GM12878 (cell line): ENCODE results near the gene MGME1. TPM values are rescaled to one million over a fixed set of nuclear protein-coding genes. Genes with fewer than 3 reads are reported as not detected.

Experiments
- ATAC-seq: fragments of 200-7000 bp; cut with Tn5 transposase; 3 replicates; pipeline ENCODE4 v1.9.1; 2020; ENCODE audit warnings: mild to moderate bottlenecking, moderate library complexity
- BruUV-seq: library from RNA; stranded (reverse); fragments of 400-500 nt; replicated peaks from 2 replicates; lab custom pipeline; 2021; lab: Mats Ljungman, UMichigan
- CTCF ChIA-PET: fragments of 300-600 bp; sonication (Branson Sonifier 250); formaldehyde crosslinking; extraction: SDS; loops from one replicate; lab custom pipeline; 2021; ENCODE audit warnings: inconsistent platforms; lab: Yijun Ruan, JAX
- POLR2A ChIA-PET: fragments of 350-600 bp; formaldehyde crosslinking; extraction: SDS; loops from one replicate; lab custom pipeline; 2021; ENCODE audit warnings: inconsistent platforms; lab: Charles Lee
- RAD21 ChIA-PET: fragments of 300-600 bp; sonication (Branson Sonifier 250); formaldehyde crosslinking; loops from one replicate; lab custom pipeline; 2023; ENCODE audit warnings: antibody characterized with exemption; ENCODE audit not compliant: unreplicated experiment; lab: Charles Lee
- SMC1A ChIA-PET: fragments of 300-600 bp; sonication (Branson Sonifier 250); formaldehyde crosslinking; loops from one replicate; lab custom pipeline; 2023; ENCODE audit not compliant: unreplicated experiment, uncharacterized antibody; lab: Charles Lee
- DNase-seq: peaks from one replicate; pipeline ENCODE4 v3.0.0-alpha.2; 2011; ENCODE audit warnings: low read depth, low spot score
- FAIRE-seq: peaks from 3 replicates; lab custom pipeline; 2011; peaks lifted over from hg19 to GRCh38; lab: Jason Lieb, UNC
- H2AFZ ChIP-seq: 2 replicates; pipeline ENCODE4 v1.6.0; 2011; ENCODE audit warnings: low read depth, low read length, control low read depth; ENCODE audit not compliant: control insufficient read depth
- H3K27ac ChIP-seq: 2 replicates; pipeline ENCODE4 v1.5.1; 2011; ENCODE audit warnings: control low read depth; ENCODE audit not compliant: control insufficient read depth, insufficient read depth
- H3K27me3 ChIP-seq, 2 experiments: replicated peaks in 1 of 2; 2 replicates each; pipeline versions ENCODE4 v1.6.0 to v1.6.1; 2011; ENCODE audit warnings: low read length in 1 of 2; ENCODE audit not compliant: control insufficient read depth in 2 of 2, insufficient read depth in 2 of 2
- H3K36me3 ChIP-seq, 2 experiments: 2 replicates each; pipeline ENCODE4 v1.5.1; 2011; ENCODE audit warnings: low read length in 1 of 2; ENCODE audit not compliant: control insufficient read depth in 2 of 2, insufficient read depth in 2 of 2
- H3K4me1 ChIP-seq: 2 replicates; pipeline ENCODE4 v1.6.1; 2011; ENCODE audit warnings: mild to moderate bottlenecking, low read length, moderate library complexity, mixed read lengths; ENCODE audit not compliant: control insufficient read depth, insufficient read depth
- H3K4me2 ChIP-seq: 2 replicates; pipeline ENCODE4 v1.6.0; 2011; ENCODE audit warnings: control low read depth; ENCODE audit not compliant: control insufficient read depth, insufficient read depth
- H3K4me3 ChIP-seq: fragments of 200-600 bp; sonication (generic); 2 replicates; pipeline ENCODE4 v1.5.1; 2016
- H3K79me2 ChIP-seq: 2 replicates; pipeline ENCODE4 v1.6.0; 2011; ENCODE audit warnings: low read length; ENCODE audit not compliant: control insufficient read depth, insufficient read depth
- H3K9ac ChIP-seq: 2 replicates; pipeline ENCODE4 v1.8.0; 2011; ENCODE audit warnings: low read length, control low read depth, mixed read lengths; ENCODE audit not compliant: control insufficient read depth, insufficient read depth
- H3K9me3 ChIP-seq: replicated peaks from 3 replicates; pipeline ENCODE4 v1.5.1; 2011; ENCODE audit warnings: mild to moderate bottlenecking, low read length; ENCODE audit not compliant: control insufficient read depth, insufficient read depth
- H4K20me1 ChIP-seq: 2 replicates; pipeline ENCODE4 v1.6.0; 2011; ENCODE audit not compliant: control insufficient read depth, insufficient read depth
- CBX3 ChIP-seq: fragments of 200-600 bp; sonication (generic); IDR thresholded peaks from 2 replicates; pipeline ENCODE4 v1.6.1; 2016; ENCODE audit warnings: low read depth, borderline replicate concordance
- CEBPB ChIP-seq, 2 experiments: fragments of 150-350 bp in 1 of 2; IDR thresholded peaks; 2 replicates each; pipeline ENCODE4 v1.6.1; 2012 to 2014; ENCODE audit warnings: low read depth in 2 of 2, low read length in 2 of 2, borderline replicate concordance in 1 of 2, inconsistent platforms in 1 of 2
- ESRRA ChIP-seq: IDR thresholded peaks from 2 replicates; pipeline ENCODE4 v1.6.1; 2012; ENCODE audit warnings: mild to moderate bottlenecking, low read length, improper control_type of control experiment
- HDAC6 ChIP-seq: fragments of 200-600 bp; sonication (generic); IDR thresholded peaks from one replicate; pipeline ENCODE4 v1.8.0; 2017; ENCODE audit warnings: antibody characterized with exemption; ENCODE audit not compliant: unreplicated experiment
- KLF5 ChIP-seq: fragments of 450-650 bp; IDR thresholded peaks from 2 replicates; pipeline ENCODE4 v1.6.1; 2014; ENCODE audit warnings: mild to moderate bottlenecking; ENCODE audit not compliant: partially characterized antibody
- MTA3 ChIP-seq: IDR thresholded peaks from 2 replicates; pipeline ENCODE4 v1.6.1; 2012; ENCODE audit warnings: low read length, inconsistent platforms, borderline replicate concordance
- NBN ChIP-seq: fragments of 450-650 bp; IDR thresholded peaks from 2 replicates; pipeline ENCODE4 v1.6.1; 2016
- RCOR1 ChIP-seq: conservative IDR thresholded peaks from 2 replicates; pipeline ENCODE4 v1.6.1; 2012; ENCODE audit warnings: low read depth, low read length, improper control_type of control experiment
- SPI1 ChIP-seq: IDR thresholded peaks from 2 replicates; pipeline ENCODE4 v1.6.1; 2011; ENCODE audit warnings: low read depth, mild to moderate bottlenecking, low read length, moderate library complexity, borderline replicate concordance; ENCODE audit not compliant: insufficient read depth
- SREBF1 ChIP-seq: IDR thresholded peaks from 2 replicates; pipeline ENCODE4 v1.6.1; 2012; ENCODE audit warnings: mild to moderate bottlenecking, low read length
- STAT3 ChIP-seq: IDR thresholded peaks from 2 replicates; pipeline ENCODE4 v1.6.1; 2011; ENCODE audit warnings: low read depth, low read length, improper control_type of control experiment
- ZNF384 ChIP-seq: IDR thresholded peaks from 2 replicates; pipeline ENCODE4 v1.6.1; 2012; ENCODE audit warnings: low read depth, mild to moderate bottlenecking, low read length, improper control_type of control experiment, borderline replicate concordance
- ZSCAN29 ChIP-seq: fragments of 450-650 bp; IDR thresholded peaks from 2 replicates; pipeline ENCODE4 v1.6.1; 2017; ENCODE audit warnings: mild to moderate bottlenecking, moderate library complexity
- WGBS: methylation state at CpG from one replicate; pipeline ENCODE4 v1.1.6; 2016; ENCODE audit warnings: low lambda C conversion rate; ENCODE audit not compliant: insufficient replicate concordance, insufficient coverage; ENCODE audit errors: missing lambda C conversion rate; 5-methylcytosine and 5-hydroxymethylcytosine counted together
- in situ Hi-C: fragments of 300-500 bp; cut with MboI; formaldehyde crosslinking; loops from 9 replicates; pipeline ENCODE4 v1.14.3; 2018; ENCODE audit warnings: mixed read lengths
- intact Hi-C: fragments of 100-400 bp; cut with micrococcal nuclease; formaldehyde crosslinking; loops from one replicate; pipeline ENCODE4 v1.14.2; 2022; ENCODE audit not compliant: unreplicated experiment
- polyA plus RNA-seq, 11 experiments: library from polyadenylated mRNA; depleted of rRNA in 4 of 11; unstranded in 6 of 11; stranded (reverse) in 5 of 11; fragments of >200 nt; fragmentation: Nextera tagmentation in 4 of 11; fragmentation: Illumina TruSeq in 1 of 11; extraction: Ambion mirVana in 4 of 11; extraction: Trizol in 1 of 11; gene quantifications; 1 replicate in 1 of 11; 2 replicates in 10 of 11; pipeline versions ENCODE4 v1.2.1 to v1.2.3, GENCODE V29; 2011 to 2016; ENCODE audit warnings: inconsistent platforms in 2 of 11, missing spikeins in 2 of 11, low read depth in 1 of 11
- total RNA-seq, 4 experiments: library from RNA; depleted of rRNA in 3 of 4; stranded (reverse); fragments of >200 nt in 3 of 4; fragmentation: Illumina TruSeq in 1 of 4; extraction: Trizol in 1 of 4; gene quantifications; 2 replicates each; pipeline versions ENCODE4 v1.2.1 to v1.2.3, GENCODE V29; 2013 to 2021
- TF ChIP-seq, protein P1 (sequence below): IDR thresholded peaks from 2 replicates; pipeline ENCODE4 v1.6.1; 2012; ENCODE audit warnings: low read depth, low read length, improper control_type of control experiment

The MGME1 gene
- total and polyA plus RNA-seq, 10 of the 15 experiments (the other 5 are each of a cell fraction or from before 2014, with no cell fraction given): 13.4 to 44.8 (median 30.6) TPM

DNA sequence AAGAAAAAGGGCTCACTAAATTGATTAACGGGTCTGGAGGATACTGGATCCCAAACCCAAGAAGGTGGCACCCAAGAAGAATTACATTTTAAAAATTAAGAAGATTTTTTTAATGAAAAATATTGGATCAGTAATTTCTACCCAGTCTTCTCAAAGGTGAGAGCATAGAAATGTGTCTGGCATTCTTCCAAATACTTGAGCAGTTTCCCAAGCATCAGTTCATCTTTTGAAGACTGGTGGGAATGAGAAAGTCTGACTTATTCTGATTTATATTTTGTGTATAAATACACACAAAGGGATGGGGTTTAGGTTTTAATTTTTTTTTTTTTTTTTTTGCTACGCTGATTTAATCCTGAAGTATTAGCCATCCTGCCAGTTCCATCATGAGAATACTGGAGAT is 3.3 kb downstream of the MGME1 start:
- Histone ChIP-seq H3K27ac (peak overlapping the region; percentile 98), H3K9me3 (no peaks in the 10 kb centered on the region), H3K4me1 (no peaks in the 10 kb centered on the region; the same call in 1 of the 2 replicates), H3K4me2 (peak overlapping the region; percentile 64), H3K79me2 (peaks cover 83% of the 10 kb centered on the region), H3K9ac (peak overlapping the region; percentile 99), H3K4me3 (peak overlapping the region; percentile 96), H4K20me1 (no peaks in the 10 kb centered on the region), H3K27me3 (no peaks in the 10 kb centered on the region), H2AFZ (no peak overlapping the region), H3K36me3 (peaks cover 0 to 11% of the 10 kb centered on the region in 2 experiments; a peak in 1 of 4 replicates)
- FAIRE-seq: no peak
- TF ChIP-seq CBX3: no peak
- no peak for TF ChIP-seq ESRRA
- no peak for TF ChIP-seq CEBPB (IDR thresholded peaks at IDR 0.05; ENCODE audit: borderline replicate concordance in 1 of 2, low read depth in 2 of 2, low read length in 2 of 2)
- no peak for TF ChIP-seq KLF5
- TF ChIP-seq STAT3: no peak
- TF ChIP-seq ZSCAN29: no peak
- no peak for TF ChIP-seq SREBF1
- no peak for TF ChIP-seq ZNF384
- TF ChIP-seq RCOR1: no peak
- no peak for TF ChIP-seq MTA3
- TF ChIP-seq HDAC6: no peak
- no peak for TF ChIP-seq SPI1
- TF ChIP-seq, protein P1, sequence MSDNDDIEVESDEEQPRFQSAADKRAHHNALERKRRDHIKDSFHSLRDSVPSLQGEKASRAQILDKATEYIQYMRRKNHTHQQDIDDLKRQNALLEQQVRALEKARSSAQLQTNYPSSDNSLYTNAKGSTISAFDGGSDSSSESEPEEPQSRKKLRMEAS: no peak
- TF ChIP-seq NBN: no peak
- no TSS peak for BruUV-seq
- DNase-seq: no peak
- ChIA-PET POLR2A (interaction anchor here (1.0 to 3.0 kb wide), 3 partner anchors 11 to 15 kb away, joined by 5 to 38 read pairs (median 5); no protein-coding TSS in a partner anchor), SMC1A (interaction anchor here (1.4 to 5.5 kb wide), 2 partner anchors 9 to 13 kb away, joined by 10 to 41 read pairs; no protein-coding TSS in a partner anchor), CTCF (interaction anchor here (1.0 to 7.4 kb wide), 2 partner anchors 17 to 22 kb away, joined by 4 to 88 read pairs; no protein-coding TSS in a partner anchor), RAD21 (interaction anchor here (1.8 to 2.3 kb wide), 2 partner anchors 24 to 32 kb away, joined by 5 to 15 read pairs; no protein-coding TSS in a partner anchor)
- intact Hi-C loops: no loop called here
- in situ Hi-C loops: no loop called here
- 0% methylated on average over 2 of the region's 2 CpGs for WGBS
- ATAC-seq: no peak
